ENCODE measurements around the gene CSF3R.

GRCh38 chr1:36443297-36443696 is 39.4 kb downstream of the CSF3R start:
- no peak for TF ChIP-seq CTCF (conservative IDR thresholded peaks at IDR 0.05; ENCODE audit: low read depth, low read length)
- TF ChIP-seq POLR2A (IDR thresholded peaks at IDR 0.05; ENCODE audit: low read depth, low read length): no peak
- no peak for TF ChIP-seq RCOR1 (IDR thresholded peaks at IDR 0.05; ENCODE audit: insufficient replicate concordance, low read length)
- no peak for TF ChIP-seq RFX5 (IDR thresholded peaks at IDR 0.05; ENCODE audit: low read depth, low read length)
- TF ChIP-seq USF2 (IDR thresholded peaks at IDR 0.05; ENCODE audit: low read depth, low read length): no peak
- no peak for TF ChIP-seq MXI1 (IDR thresholded peaks at IDR 0.05; ENCODE audit: borderline replicate concordance, low read depth, low read length)
- no peak for TF ChIP-seq RAD21 (IDR thresholded peaks at IDR 0.05; ENCODE audit: low read length)
- TF ChIP-seq BHLHE40 (IDR thresholded peaks at IDR 0.05; ENCODE audit: low read depth, low read length): no peak
- no peak for TF ChIP-seq FOS (IDR thresholded peaks at IDR 0.05; ENCODE audit: low read depth, low read length)
- no peak for TF ChIP-seq CEBPB (IDR thresholded peaks at IDR 0.05; ENCODE audit: low read depth, low read length)

Measured in IMR-90 (cell line).